ENCODE measurements around the gene CSGALNACT2. TPM values are rescaled to one million over a fixed set of nuclear protein-coding genes. Genes with fewer than 3 reads are reported as not detected.

The CSGALNACT2 gene
- total and polyA plus RNA-seq, 2 of the 13 experiments (the other 11 are each of a cell fraction or from before 2014, with no cell fraction given) = 3.3 to 7.1 TPM

GRCh38 chr10:43128331-43128730 is 9.9 kb upstream of the CSGALNACT2 start:
- Histone ChIP-seq H3K4me2 (ENCODE audit: low read depth, low read length) (no peak overlapping the region), H3K27ac (ENCODE audit: extremely low read length, insufficient read depth, low read length) (no peak overlapping the region), H2AFZ (ENCODE audit: low read length) (no peak overlapping the region), H3K36me3 (replicated peaks in 1 of 2; ENCODE audit: control insufficient read depth in 1 of 2, insufficient read depth in 2 of 2, low read length in 2 of 2) (no peaks in the 10 kb centered on the region), H3K9ac (ENCODE audit: insufficient read depth, low read depth, low read length) (no peak overlapping the region), H3K9me3 (ENCODE audit: low read length) (no peaks in the 10 kb centered on the region), H3K79me2 (ENCODE audit: insufficient read depth, low read length) (no peaks in the 10 kb centered on the region), H4K20me1 (ENCODE audit: insufficient read depth, low read length) (no peaks in the 10 kb centered on the region), H3K4me3 (replicated peaks in 1 of 3; ENCODE audit: insufficient read depth in 1 of 3, low read depth in 2 of 3, low read length in 3 of 3) (no peak overlapping the region), H3K4me1 (ENCODE audit: insufficient read depth, low read length) (no peaks in the 10 kb centered on the region), H3K27me3 (ENCODE audit: control insufficient read depth in 1 of 2, insufficient read depth in 2 of 2, low read length in 2 of 2) (peaks cover 10 to 67% of the 10 kb centered on the region in 2 experiments)
- WGBS (ENCODE audit: low lambda C conversion rate) = 15% methylated on average over 8 of the region's 8 CpGs
- CTCF ChIA-PET (ENCODE audit: low intra/inter-chr PET ratio, low total read pairs) = no interaction called here
- POLR2A ChIA-PET = no interaction called here
- in situ Hi-C loops (cut with HindIII; ENCODE audit: extremely low pct_ligation_motif_present, low pct_unique_long_range_greater_than_20kb) = no loop called here
- DNase-seq (ENCODE audit: low spot score) (no peak), ATAC-seq (no peak), FAIRE-seq (no peak)
- BruUV-seq (replicated peaks) = no TSS peak
- intact Hi-C loops (cut with micrococcal nuclease; ENCODE audit: unreplicated experiment) = no loop called here
- TF ChIP-seq ZNF354B (CRISPR knock-in tag; IDR thresholded peaks at IDR 0.05) (no peak), CREBL2 (CRISPR knock-in tag; IDR thresholded peaks at IDR 0.05; ENCODE audit: borderline replicate concordance) (no peak), ZFP82 (CRISPR knock-in tag; IDR thresholded peaks at IDR 0.05; ENCODE audit: borderline replicate concordance) (no peak), ZNF468 (CRISPR knock-in tag; IDR thresholded peaks at IDR 0.05) (no peak), ZBTB8A (CRISPR knock-in tag; IDR thresholded peaks at IDR 0.05; ENCODE audit: borderline replicate concordance, low read depth) (no peak), ZBED4 (CRISPR knock-in tag; IDR thresholded peaks at IDR 0.05; ENCODE audit: borderline replicate concordance) (no peak), KDM4B (CRISPR knock-in tag; IDR thresholded peaks at IDR 0.05) (no peak), ZNF607 (CRISPR knock-in tag; IDR thresholded peaks at IDR 0.05; ENCODE audit: borderline replicate concordance) (no peak), MAFF (IDR thresholded peaks at IDR 0.05; ENCODE audit: low read depth, low read length) (no peak), GLI4 (CRISPR knock-in tag; IDR thresholded peaks at IDR 0.05; ENCODE audit: borderline replicate concordance) (no peak), TAF1 (CRISPR knock-in tag; IDR thresholded peaks at IDR 0.05) (no peak), KDM3A (CRISPR knock-in tag; IDR thresholded peaks at IDR 0.05; ENCODE audit: low read depth) (no peak), ZBTB49 (CRISPR knock-in tag; IDR thresholded peaks at IDR 0.05; ENCODE audit: borderline replicate concordance) (no peak), ZKSCAN5 (CRISPR knock-in tag; IDR thresholded peaks at IDR 0.05) (no peak)

Data from HepG2 (cell line).